Effector CD4-positive, alpha-beta T cell (primary cell): ENCODE data around the gene FAM131C.

Source experiments
- DNase-seq: peaks from one replicate; pipeline ENCODE4 v3.0.0-alpha.2; 2020

Gene FAM131C

GRCh38 chr1:16014509-16015482 lies 58.7 kb downstream of the FAM131C start:
- DNase-seq, result no peak

- no peak for DNase-seq
Measured at GRCh38 chr1:16013908-16014258, 59.6 kb downstream of the FAM131C start.

GRCh38 chr1:16013220-16013907 lies 60.1 kb downstream of the FAM131C start:
- no peak for DNase-seq

- no peak for DNase-seq
Measured at GRCh38 chr1:16012590-16013219, 60.7 kb downstream of the FAM131C start.

- DNase-seq, result no peak
Measured at GRCh38 chr1:16011936-16012589, 61.4 kb downstream of the FAM131C start.

GRCh38 chr1:16010837-16011236 lies 62.6 kb downstream of the FAM131C start:
- no peak for DNase-seq

- DNase-seq, result no peak
Measured at GRCh38 chr1:16009678-16010077, 63.8 kb downstream of the FAM131C start.

- DNase-seq, result peak; percentile 69
Measured at GRCh38 chr1:16009030-16009460, 64.4 kb downstream of the FAM131C start.
